HCT116 (cell line): ENCODE measurements around the gene OR5B21. TPM values are rescaled to one million over a fixed set of nuclear protein-coding genes. Genes with fewer than 3 reads are reported as not detected.

Source experiments
- ATAC-seq: fragments of 200-7000 bp; cut with Tn5 transposase; 2 replicates; pipeline ENCODE4 v1.9.1; 2020; ENCODE audit warnings: mild to moderate bottlenecking, moderate library complexity
- BruUV-seq: library from RNA; stranded (reverse); fragments of 400-500 nt; replicated peaks from 2 replicates; lab custom pipeline; 2021; lab: Mats Ljungman, UMichigan
- CTCF ChIA-PET: fragments of 300-600 bp; sonication (Branson Sonifier 250); formaldehyde crosslinking; loops from one replicate; lab custom pipeline; 2021; ENCODE audit warnings: antibody characterized with exemption; lab: Charles Lee
- POLR2A ChIA-PET: fragments of 300-600, 350-600 bp; sonication (Branson Sonifier 250); formaldehyde crosslinking; loops from one replicate; lab custom pipeline; 2021; ENCODE audit warnings: antibody characterized with exemption; lab: Charles Lee
- RAD21 ChIA-PET, 2 experiments: fragments of 300-600 bp; sonication (Branson Sonifier 250); formaldehyde crosslinking; loops; one replicate each; lab custom pipeline; 2023; ENCODE audit warnings: low total read pairs in 2 of 2; ENCODE audit not compliant: uncharacterized antibody in 2 of 2, unreplicated experiment in 2 of 2, low non-redundant PET in 1 of 2; lab: Charles Lee
- DNase-seq: peaks from one replicate; pipeline ENCODE4 v3.0.0-alpha.2; 2010; ENCODE audit warnings: low read depth, low spot score
- H2AFZ ChIP-seq: fragments of 200-600 bp; shearing (Covaris generic), sonication (generic); 2 replicates; pipeline ENCODE4 v1.6.1; 2017; ENCODE audit warnings: low read depth, mixed run types, mixed read lengths, antibody characterized with exemption, low read length; ENCODE audit not compliant: poor library complexity, severe bottlenecking
- H3K27ac ChIP-seq: 2 replicates; pipeline ENCODE4 v1.5.1; 2012; ENCODE audit warnings: low read depth, low read length
- H3K27me3 ChIP-seq: fragments of 200-600 bp; sonication (generic); 2 replicates; pipeline ENCODE4 v1.6.1; 2016; ENCODE audit warnings: mixed run types, low read length, mixed read lengths; ENCODE audit not compliant: insufficient read depth
- H3K36me3 ChIP-seq, 2 experiments: fragments of 200-500 bp in 1 of 2; fragments of 200-600 bp in 1 of 2; sonication (Bioruptor generic) in 1 of 2; sonication (generic) in 1 of 2; 2 replicates each; pipeline versions ENCODE4 v1.5.1 to v1.6.1; 2014 to 2016; ENCODE audit warnings: low read length in 2 of 2, inconsistent platforms in 1 of 2, mixed read lengths in 1 of 2, mixed run types in 1 of 2; ENCODE audit not compliant: insufficient read depth in 2 of 2, control insufficient read depth in 1 of 2
- H3K4me1 ChIP-seq, 2 experiments: fragments of 200-600 bp in 1 of 2; sonication (generic) in 1 of 2; 2 replicates each; pipeline versions ENCODE4 v1.5.1 to v1.6.1; 2012 to 2017; ENCODE audit warnings: low read length in 2 of 2, inconsistent platforms in 1 of 2, mild to moderate bottlenecking in 1 of 2, mixed read lengths in 1 of 2, mixed run types in 1 of 2, moderate library complexity in 1 of 2; ENCODE audit not compliant: insufficient read depth in 2 of 2, control insufficient read depth in 1 of 2
- H3K4me2 ChIP-seq: fragments of 200-600 bp; sonication (generic); 2 replicates; pipeline ENCODE4 v1.6.1; 2017; ENCODE audit warnings: mixed run types, low read length, mixed read lengths
- H3K4me3 ChIP-seq, 2 experiments: fragments of 200-600 bp in 1 of 2; sonication (generic) in 1 of 2; replicated peaks in 1 of 2; 2 replicates each; pipeline ENCODE4 v1.5.1; 2011 to 2016; ENCODE audit warnings: low read length in 2 of 2, control low read depth in 1 of 2, low read depth in 1 of 2, mild to moderate bottlenecking in 1 of 2, mixed read lengths in 1 of 2, mixed run types in 1 of 2
- H3K79me2 ChIP-seq: fragments of 200-600 bp; sonication (generic); 2 replicates; pipeline ENCODE4 v1.6.1; 2017; ENCODE audit warnings: mild to moderate bottlenecking, mixed run types, low read length, moderate library complexity, mixed read lengths; ENCODE audit not compliant: insufficient read depth
- H3K9ac ChIP-seq: fragments of 200-600 bp; sonication (generic); 2 replicates; pipeline ENCODE4 v1.6.1; 2016; ENCODE audit warnings: low read length, mixed read lengths
- H3K9me2 ChIP-seq: fragments of 200-600 bp; sonication (generic), shearing (Covaris generic); 2 replicates; pipeline ENCODE4 v1.6.1; 2017; ENCODE audit warnings: mixed run types, mild to moderate bottlenecking, moderate library complexity; ENCODE audit not compliant: insufficient read depth
- H3K9me3 ChIP-seq, 2 experiments: fragments of 200-500 bp in 1 of 2; fragments of 200-600 bp in 1 of 2; sonication (Bioruptor generic) in 1 of 2; sonication (generic) in 1 of 2; 2 replicates each; pipeline ENCODE4 v1.6.1; 2014 to 2017; ENCODE audit warnings: low read length in 2 of 2, mixed read lengths in 2 of 2, inconsistent platforms in 1 of 2, low read depth in 1 of 2, mild to moderate bottlenecking in 1 of 2, mixed run types in 1 of 2, moderate library complexity in 1 of 2; ENCODE audit not compliant: control insufficient read depth in 1 of 2, insufficient read depth in 1 of 2
- H4K20me1 ChIP-seq: fragments of 200-600 bp; sonication (generic), shearing (Covaris generic); 2 replicates; pipeline ENCODE4 v1.6.1; 2017; ENCODE audit warnings: mixed run types, mild to moderate bottlenecking, moderate library complexity; ENCODE audit not compliant: insufficient read depth
- CBX3 ChIP-seq: IDR thresholded peaks from 2 replicates; pipeline ENCODE4 v1.6.1; 2012; ENCODE audit warnings: low read depth
- CEBPB ChIP-seq: IDR thresholded peaks from 2 replicates; pipeline ENCODE4 v1.6.1; 2012; ENCODE audit warnings: low read depth
- EGR1 ChIP-seq: IDR thresholded peaks from 2 replicates; pipeline ENCODE4 v1.6.1; 2012; ENCODE audit warnings: low read depth
- ELF1 ChIP-seq: IDR thresholded peaks from 2 replicates; pipeline ENCODE4 v1.6.1; 2012; ENCODE audit warnings: low read depth, borderline replicate concordance
- EZH2 ChIP-seq: fragments of 200-600 bp; sonication (generic); IDR thresholded peaks from 2 replicates; pipeline ENCODE4 v1.6.1; 2017; ENCODE audit warnings: antibody characterized with exemption, mixed run types
- FOSL1 ChIP-seq: IDR thresholded peaks from 2 replicates; pipeline ENCODE4 v1.6.1; 2012; ENCODE audit warnings: low read depth
- JUND ChIP-seq: IDR thresholded peaks from 2 replicates; pipeline ENCODE4 v1.6.1; 2012
- POLR2A ChIP-seq: IDR thresholded peaks from 2 replicates; pipeline ENCODE4 v1.7.0; 2011; ENCODE audit warnings: borderline replicate concordance; ENCODE audit not compliant: insufficient read depth, insufficient read length; ENCODE audit errors: extremely low read depth
- POLR2AphosphoS5 ChIP-seq: IDR thresholded peaks from 2 replicates; pipeline ENCODE4 v1.6.1; 2011; ENCODE audit warnings: mild to moderate bottlenecking, low read depth, low read length, moderate library complexity
- RAD21 ChIP-seq: IDR thresholded peaks from 2 replicates; pipeline ENCODE4 v1.6.1; 2012; ENCODE audit warnings: low read depth, mild to moderate bottlenecking
- SP1 ChIP-seq: IDR thresholded peaks from 2 replicates; pipeline ENCODE4 v1.6.1; 2012; ENCODE audit warnings: low read depth
- SRF ChIP-seq: IDR thresholded peaks from 2 replicates; pipeline ENCODE4 v1.6.1; 2012; ENCODE audit warnings: low read depth
- TCF7L2 ChIP-seq: IDR thresholded peaks from 2 replicates; pipeline ENCODE4 v1.7.0; 2011; ENCODE audit warnings: borderline replicate concordance, inconsistent platforms; ENCODE audit not compliant: insufficient read depth, insufficient read length; ENCODE audit errors: extremely low read depth
- YY1 ChIP-seq: IDR thresholded peaks from 2 replicates; pipeline ENCODE4 v1.6.1; 2011; ENCODE audit warnings: low read length, low read depth, moderate library complexity, mild to moderate bottlenecking; ENCODE audit not compliant: insufficient replicate concordance; ENCODE audit errors: extremely low read depth
- ZFX ChIP-seq: fragments of 450-650 bp; IDR thresholded peaks from 2 replicates; pipeline ENCODE4 v1.6.1; 2017
- ZNF274 ChIP-seq: fragments of 200-500 bp; sonication (Bioruptor generic); IDR thresholded peaks from 2 replicates; pipeline ENCODE4 v1.6.1; 2014; ENCODE audit warnings: mild to moderate bottlenecking, low read depth, low read length, inconsistent platforms
- intact Hi-C: fragments of 100-400 bp; cut with micrococcal nuclease; formaldehyde crosslinking; loops from 2 replicates; pipeline ENCODE4 v1.10.0; 2022
- total RNA-seq: library from RNA; stranded (reverse); gene quantifications from one replicate; pipeline ENCODE4 v1.2.1, GENCODE V29; 2021; ENCODE audit not compliant: unreplicated experiment
- TF ChIP-seq, protein P1 (sequence below): IDR thresholded peaks from 2 replicates; pipeline ENCODE4 v1.6.1; 2011; ENCODE audit warnings: mild to moderate bottlenecking, low read length, moderate library complexity; ENCODE audit not compliant: insufficient replicate concordance; ENCODE audit errors: extremely low read depth
- TF ChIP-seq, protein P2 (sequence below): IDR thresholded peaks from 2 replicates; pipeline ENCODE4 v1.6.1; 2012; ENCODE audit warnings: low read depth
- TF ChIP-seq, protein P3 (sequence below): IDR thresholded peaks from 2 replicates; pipeline ENCODE4 v1.6.1; 2012
- TF ChIP-seq, protein P4 (sequence below): IDR thresholded peaks from 2 replicates; pipeline ENCODE4 v1.6.1; 2012

Gene OR5B21
- total RNA-seq, 1 experiment from 2014 or later, result not detected

DNA sequence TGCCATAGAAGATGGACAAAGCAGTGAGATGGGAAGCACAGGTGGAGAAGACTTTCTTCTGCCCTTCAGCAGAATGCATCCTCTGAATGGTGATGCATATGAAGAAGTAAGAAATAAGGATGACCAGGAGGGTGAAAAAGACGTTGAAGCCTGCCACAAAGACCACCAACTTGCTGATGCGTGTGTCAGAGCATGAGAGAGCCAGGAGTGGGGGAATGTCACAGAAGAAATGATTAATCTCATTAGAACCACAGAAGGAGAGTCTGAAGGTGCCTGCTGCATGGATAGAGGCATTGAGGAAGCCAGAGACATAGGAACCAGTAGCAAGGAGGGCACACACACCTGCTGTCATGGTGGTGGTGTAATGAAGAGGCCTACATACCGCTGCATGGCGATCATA lies 550 bp downstream of the OR5B21 start:
- intact Hi-C loops, result no loop called here
- Histone ChIP-seq H3K36me3 (no peaks in the 10 kb centered on the region), H3K4me2 (no peak overlapping the region), H3K9me2 (no peaks in the 10 kb centered on the region), H3K4me1 (no peaks in the 10 kb centered on the region), H4K20me1 (no peaks in the 10 kb centered on the region), H3K27ac (no peak overlapping the region), H3K79me2 (no peaks in the 10 kb centered on the region)
- no peak for ATAC-seq
- POLR2A ChIA-PET, result no interaction called here
- RAD21 ChIA-PET, result no interaction called here
- no TSS peak for BruUV-seq
- TF ChIP-seq CBX3, result no peak
- TF ChIP-seq TCF7L2, result no peak
- TF ChIP-seq, protein P1, sequence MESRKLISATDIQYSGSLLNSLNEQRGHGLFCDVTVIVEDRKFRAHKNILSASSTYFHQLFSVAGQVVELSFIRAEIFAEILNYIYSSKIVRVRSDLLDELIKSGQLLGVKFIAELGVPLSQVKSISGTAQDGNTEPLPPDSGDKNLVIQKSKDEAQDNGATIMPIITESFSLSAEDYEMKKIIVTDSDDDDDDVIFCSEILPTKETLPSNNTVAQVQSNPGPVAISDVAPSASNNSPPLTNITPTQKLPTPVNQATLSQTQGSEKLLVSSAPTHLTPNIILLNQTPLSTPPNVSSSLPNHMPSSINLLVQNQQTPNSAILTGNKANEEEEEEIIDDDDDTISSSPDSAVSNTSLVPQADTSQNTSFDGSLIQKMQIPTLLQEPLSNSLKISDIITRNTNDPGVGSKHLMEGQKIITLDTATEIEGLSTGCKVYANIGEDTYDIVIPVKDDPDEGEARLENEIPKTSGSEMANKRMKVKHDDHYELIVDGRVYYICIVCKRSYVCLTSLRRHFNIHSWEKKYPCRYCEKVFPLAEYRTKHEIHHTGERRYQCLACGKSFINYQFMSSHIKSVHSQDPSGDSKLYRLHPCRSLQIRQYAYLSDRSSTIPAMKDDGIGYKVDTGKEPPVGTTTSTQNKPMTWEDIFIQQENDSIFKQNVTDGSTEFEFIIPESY, result no peak
- TF ChIP-seq POLR2A, result no peak
- TF ChIP-seq CEBPB, result no peak
- no peak for TF ChIP-seq EGR1
- TF ChIP-seq POLR2AphosphoS5, result no peak
- TF ChIP-seq ELF1, result no peak
- TF ChIP-seq, protein P2, sequence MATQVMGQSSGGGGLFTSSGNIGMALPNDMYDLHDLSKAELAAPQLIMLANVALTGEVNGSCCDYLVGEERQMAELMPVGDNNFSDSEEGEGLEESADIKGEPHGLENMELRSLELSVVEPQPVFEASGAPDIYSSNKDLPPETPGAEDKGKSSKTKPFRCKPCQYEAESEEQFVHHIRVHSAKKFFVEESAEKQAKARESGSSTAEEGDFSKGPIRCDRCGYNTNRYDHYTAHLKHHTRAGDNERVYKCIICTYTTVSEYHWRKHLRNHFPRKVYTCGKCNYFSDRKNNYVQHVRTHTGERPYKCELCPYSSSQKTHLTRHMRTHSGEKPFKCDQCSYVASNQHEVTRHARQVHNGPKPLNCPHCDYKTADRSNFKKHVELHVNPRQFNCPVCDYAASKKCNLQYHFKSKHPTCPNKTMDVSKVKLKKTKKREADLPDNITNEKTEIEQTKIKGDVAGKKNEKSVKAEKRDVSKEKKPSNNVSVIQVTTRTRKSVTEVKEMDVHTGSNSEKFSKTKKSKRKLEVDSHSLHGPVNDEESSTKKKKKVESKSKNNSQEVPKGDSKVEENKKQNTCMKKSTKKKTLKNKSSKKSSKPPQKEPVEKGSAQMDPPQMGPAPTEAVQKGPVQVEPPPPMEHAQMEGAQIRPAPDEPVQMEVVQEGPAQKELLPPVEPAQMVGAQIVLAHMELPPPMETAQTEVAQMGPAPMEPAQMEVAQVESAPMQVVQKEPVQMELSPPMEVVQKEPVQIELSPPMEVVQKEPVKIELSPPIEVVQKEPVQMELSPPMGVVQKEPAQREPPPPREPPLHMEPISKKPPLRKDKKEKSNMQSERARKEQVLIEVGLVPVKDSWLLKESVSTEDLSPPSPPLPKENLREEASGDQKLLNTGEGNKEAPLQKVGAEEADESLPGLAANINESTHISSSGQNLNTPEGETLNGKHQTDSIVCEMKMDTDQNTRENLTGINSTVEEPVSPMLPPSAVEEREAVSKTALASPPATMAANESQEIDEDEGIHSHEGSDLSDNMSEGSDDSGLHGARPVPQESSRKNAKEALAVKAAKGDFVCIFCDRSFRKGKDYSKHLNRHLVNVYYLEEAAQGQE, result no peak
- TF ChIP-seq, protein P3, sequence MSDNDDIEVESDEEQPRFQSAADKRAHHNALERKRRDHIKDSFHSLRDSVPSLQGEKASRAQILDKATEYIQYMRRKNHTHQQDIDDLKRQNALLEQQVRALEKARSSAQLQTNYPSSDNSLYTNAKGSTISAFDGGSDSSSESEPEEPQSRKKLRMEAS, result no peak
- TF ChIP-seq ZFX, result no peak
- no peak for TF ChIP-seq SRF
- TF ChIP-seq ZNF274, result no peak
- TF ChIP-seq JUND, result no peak
- TF ChIP-seq SP1, result no peak
- no peak for TF ChIP-seq EZH2
- TF ChIP-seq, protein P4, sequence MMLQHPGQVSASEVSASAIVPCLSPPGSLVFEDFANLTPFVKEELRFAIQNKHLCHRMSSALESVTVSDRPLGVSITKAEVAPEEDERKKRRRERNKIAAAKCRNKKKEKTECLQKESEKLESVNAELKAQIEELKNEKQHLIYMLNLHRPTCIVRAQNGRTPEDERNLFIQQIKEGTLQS, result no peak
- TF ChIP-seq YY1, result no peak
- no peak for TF ChIP-seq RAD21
- no peak for TF ChIP-seq FOSL1
- TF ChIP-seq, all 23 proteins: peak for 0
- 0 out of 2 replicates have a peak, but pooled peaks cover 8% of the 10 kb centered on the region for H3K27me3 ChIP-seq
- no peak overlapping the region for H2AFZ ChIP-seq
- H3K9me3 ChIP-seq, result no peaks in the 10 kb centered on the region
- no peak for DNase-seq
- CTCF ChIA-PET, result no interaction called here
- no peak overlapping the region for H3K9ac ChIP-seq
- no peak overlapping the region for H3K4me3 ChIP-seq
